ENCODE results near the gene PRKCD. TPM values are rescaled to one million over a fixed set of nuclear protein-coding genes. Genes with fewer than 3 reads are reported as not detected.

PRKCD gene
- total RNA-seq, 1 donor from 2014 or later, result 5.4 TPM

DNA sequence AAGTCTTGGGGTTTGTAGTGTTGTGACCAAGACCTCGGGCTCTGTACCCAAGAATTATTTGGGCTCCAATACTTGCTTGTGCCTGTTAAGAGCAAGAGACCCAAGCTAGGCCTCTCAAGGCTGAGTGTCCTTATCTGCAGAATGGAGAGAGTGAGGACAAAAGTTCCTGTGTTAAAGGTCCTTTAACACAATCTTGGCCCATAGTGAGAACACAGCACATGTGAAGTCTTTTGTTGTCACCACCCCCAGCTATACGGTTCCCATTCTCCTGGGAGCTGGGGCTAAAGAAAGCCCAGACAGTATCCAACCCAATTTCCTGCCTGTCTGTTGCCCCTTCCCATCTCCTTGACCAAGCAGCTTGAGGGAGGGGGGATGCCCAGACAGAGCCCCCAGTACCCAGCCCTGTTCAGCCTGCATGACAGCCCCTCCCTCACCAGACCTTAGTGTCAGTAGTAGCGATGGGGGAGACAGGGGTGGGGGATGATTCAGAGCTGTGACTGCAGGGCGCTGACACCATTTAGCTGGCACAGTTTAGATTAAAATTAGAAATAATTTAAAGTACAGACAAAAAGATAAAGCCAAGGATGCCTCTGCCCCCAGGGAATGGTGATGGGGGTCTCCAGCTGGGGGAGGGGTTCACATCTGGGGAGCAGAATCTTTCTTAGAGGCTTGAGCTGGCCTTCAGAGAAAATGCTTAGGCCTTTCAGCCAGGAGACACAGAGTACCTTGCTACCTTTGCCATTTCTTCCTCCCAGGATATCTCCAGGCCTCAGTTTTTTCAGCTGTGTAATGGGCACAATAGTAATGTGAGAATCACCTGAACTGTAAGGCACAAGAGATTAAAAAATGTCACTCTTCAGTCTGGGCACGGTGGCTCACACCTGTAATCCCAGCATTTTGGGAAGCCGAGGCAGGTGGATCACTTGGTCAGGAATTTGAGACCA is 2.7 kb downstream of the PRKCD start:
- no peak for DNase-seq
- Mint-ChIP-seq H3K4me3 (ENCODE audit: unreplicated experiment) (peak overlapping the region; percentile 77), H3K27ac (ENCODE audit: unreplicated experiment) (no peak overlapping the region), H3K9me3 (ENCODE audit: unreplicated experiment) (peaks cover 11% of the 10 kb centered on the region), H3K36me3 (ENCODE audit: unreplicated experiment) (no peaks in the 10 kb centered on the region), H3K27me3 (ENCODE audit: unreplicated experiment) (peaks cover 17% of the 10 kb centered on the region), H3K4me1 (ENCODE audit: low read depth, unreplicated experiment) (peaks cover 14% of the 10 kb centered on the region)
- TF ChIP-seq, protein P1, sequence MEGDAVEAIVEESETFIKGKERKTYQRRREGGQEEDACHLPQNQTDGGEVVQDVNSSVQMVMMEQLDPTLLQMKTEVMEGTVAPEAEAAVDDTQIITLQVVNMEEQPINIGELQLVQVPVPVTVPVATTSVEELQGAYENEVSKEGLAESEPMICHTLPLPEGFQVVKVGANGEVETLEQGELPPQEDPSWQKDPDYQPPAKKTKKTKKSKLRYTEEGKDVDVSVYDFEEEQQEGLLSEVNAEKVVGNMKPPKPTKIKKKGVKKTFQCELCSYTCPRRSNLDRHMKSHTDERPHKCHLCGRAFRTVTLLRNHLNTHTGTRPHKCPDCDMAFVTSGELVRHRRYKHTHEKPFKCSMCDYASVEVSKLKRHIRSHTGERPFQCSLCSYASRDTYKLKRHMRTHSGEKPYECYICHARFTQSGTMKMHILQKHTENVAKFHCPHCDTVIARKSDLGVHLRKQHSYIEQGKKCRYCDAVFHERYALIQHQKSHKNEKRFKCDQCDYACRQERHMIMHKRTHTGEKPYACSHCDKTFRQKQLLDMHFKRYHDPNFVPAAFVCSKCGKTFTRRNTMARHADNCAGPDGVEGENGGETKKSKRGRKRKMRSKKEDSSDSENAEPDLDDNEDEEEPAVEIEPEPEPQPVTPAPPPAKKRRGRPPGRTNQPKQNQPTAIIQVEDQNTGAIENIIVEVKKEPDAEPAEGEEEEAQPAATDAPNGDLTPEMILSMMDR (IDR thresholded peaks at IDR 0.05; ENCODE audit: partially characterized antibody, unreplicated experiment), result no peak

DNA sequence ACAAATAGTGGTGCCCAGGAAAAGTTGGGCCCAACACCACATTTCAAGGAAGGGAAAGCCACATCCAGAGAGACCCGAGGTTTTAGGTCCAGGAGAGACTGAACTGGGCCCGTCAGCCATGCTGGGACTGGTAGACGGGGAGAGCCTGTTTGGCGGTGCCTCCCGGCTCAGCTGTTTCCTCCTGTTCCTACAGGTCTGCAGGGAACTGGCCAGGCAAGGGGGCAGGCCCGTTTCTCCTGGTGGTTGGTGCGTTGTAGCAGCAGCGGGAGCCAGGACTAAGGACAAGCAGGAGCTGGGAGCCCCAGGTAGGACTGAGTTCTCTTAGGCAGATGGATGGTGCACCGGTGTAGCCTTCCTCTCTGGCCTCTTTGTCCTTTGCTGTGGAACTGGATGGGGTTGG is 3.9 kb downstream of the PRKCD start:
- H3K27ac Mint-ChIP-seq (ENCODE audit: unreplicated experiment), result no peak overlapping the region
- TF ChIP-seq, protein P1 (IDR thresholded peaks at IDR 0.05; ENCODE audit: partially characterized antibody, unreplicated experiment), result no peak
- DNase-seq, result no peak
- H3K27me3 Mint-ChIP-seq (ENCODE audit: unreplicated experiment), result peaks cover 14% of the 10 kb centered on the region
- H3K4me3 Mint-ChIP-seq (ENCODE audit: unreplicated experiment), result no peak overlapping the region
- no peaks in the 10 kb centered on the region for H3K36me3 Mint-ChIP-seq (ENCODE audit: unreplicated experiment)
- H3K9me3 Mint-ChIP-seq (ENCODE audit: unreplicated experiment), result peaks cover 11% of the 10 kb centered on the region
- H3K4me1 Mint-ChIP-seq (ENCODE audit: low read depth, unreplicated experiment), result peaks cover 17% of the 10 kb centered on the region

DNA sequence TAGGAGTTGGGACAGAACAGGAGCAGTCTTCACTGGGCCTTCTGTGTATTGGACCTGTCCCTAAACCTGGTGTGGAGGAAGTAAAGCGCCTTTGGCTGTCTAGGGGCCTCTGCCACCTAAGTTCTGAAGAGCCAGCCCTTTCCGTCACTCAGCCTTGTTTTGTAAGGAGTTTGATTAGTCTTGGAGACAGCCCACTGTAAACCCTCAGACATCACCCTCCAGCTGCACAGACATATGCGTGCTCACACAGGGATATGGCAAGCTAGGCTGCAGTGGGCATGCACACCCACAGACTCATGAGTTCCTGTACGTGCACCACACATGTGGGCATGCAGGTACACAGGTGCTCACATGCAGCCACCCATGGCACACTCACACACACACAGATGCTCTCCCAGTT is 5.2 kb downstream of the PRKCD start:
- no peak for DNase-seq
- no peaks in the 10 kb centered on the region for H3K36me3 Mint-ChIP-seq (ENCODE audit: unreplicated experiment)
- H3K27ac Mint-ChIP-seq (ENCODE audit: unreplicated experiment), result no peak overlapping the region
- H3K4me3 Mint-ChIP-seq (ENCODE audit: unreplicated experiment), result no peak overlapping the region
- H3K27me3 Mint-ChIP-seq (ENCODE audit: unreplicated experiment), result peaks cover 10% of the 10 kb centered on the region
- TF ChIP-seq, protein P1 (IDR thresholded peaks at IDR 0.05; ENCODE audit: partially characterized antibody, unreplicated experiment), result no peak
- peaks cover 8% of the 10 kb centered on the region for H3K9me3 Mint-ChIP-seq (ENCODE audit: unreplicated experiment)
- H3K4me1 Mint-ChIP-seq (ENCODE audit: low read depth, unreplicated experiment), result peaks cover 19% of the 10 kb centered on the region

- Mint-ChIP-seq H3K27me3 (ENCODE audit: unreplicated experiment) (peaks cover 10% of the 10 kb centered on the region), H3K4me3 (ENCODE audit: unreplicated experiment) (no peak overlapping the region), H3K36me3 (ENCODE audit: unreplicated experiment) (no peaks in the 10 kb centered on the region), H3K9me3 (ENCODE audit: unreplicated experiment) (peaks cover 8% of the 10 kb centered on the region), H3K4me1 (ENCODE audit: low read depth, unreplicated experiment) (peaks cover 23% of the 10 kb centered on the region), H3K27ac (ENCODE audit: unreplicated experiment) (no peak overlapping the region)
- no peak for DNase-seq
- TF ChIP-seq, protein P1 (IDR thresholded peaks at IDR 0.05; ENCODE audit: partially characterized antibody, unreplicated experiment), result no peak
Measured at GRCh38 chr3:53166781-53167291, 5.8 kb downstream of the PRKCD start.
